ENCODE data around the gene KBTBD4. TPM values are rescaled to one million over a fixed set of nuclear protein-coding genes. Genes with fewer than 3 reads are reported as not detected.

KBTBD4 gene
- polyA plus RNA-seq, 1 donor from 2014 or later, result 79.5 TPM

DNA sequence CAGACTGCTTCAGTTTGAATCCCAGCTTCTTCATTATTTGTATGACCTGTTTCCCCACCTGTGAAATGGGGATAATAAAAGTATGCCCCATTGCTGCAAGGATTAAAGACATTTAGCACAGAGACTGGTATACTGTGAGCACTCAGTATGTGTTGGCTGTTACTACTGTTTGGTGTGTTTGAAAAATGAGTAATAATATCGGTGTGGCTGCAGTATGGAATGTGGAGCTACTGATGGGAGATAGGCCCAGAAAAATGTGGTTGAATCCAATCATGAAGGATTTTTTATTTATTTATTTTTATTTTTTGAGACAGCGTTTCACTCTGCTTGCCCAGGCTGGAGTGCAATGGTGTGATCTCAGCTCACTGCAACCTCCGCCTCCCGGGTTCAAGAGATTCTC lies 24.5 kb upstream of the KBTBD4 start:
- no peaks in the 10 kb centered on the region for H4K20me1 ChIP-seq (ENCODE audit: insufficient read depth)
- H3K9ac ChIP-seq (ENCODE audit: low read length), result no peak overlapping the region
- no peaks in the 10 kb centered on the region for H3K79me2 ChIP-seq (replicated peaks; ENCODE audit: insufficient read depth, low read length)
- no peaks in the 10 kb centered on the region for H3K27me3 ChIP-seq (ENCODE audit: insufficient read depth, low read depth, low read length)
- H3K9me3 ChIP-seq (ENCODE audit: low read length), result no peaks in the 10 kb centered on the region
- H2AFZ ChIP-seq (ENCODE audit: low read depth, low read length), result no peak overlapping the region
- H3K36me3 ChIP-seq (ENCODE audit: insufficient read depth, low read length), result no peaks in the 10 kb centered on the region
- H3K9me2 ChIP-seq (ENCODE audit: insufficient read depth, low read length), result no peaks in the 10 kb centered on the region
- no peak overlapping the region for H3K4me2 ChIP-seq (ENCODE audit: low read length)
- H3K4me3 ChIP-seq (ENCODE audit: low read length), result no peak overlapping the region
- no peak overlapping the region for H3K27ac ChIP-seq (ENCODE audit: low read length)
- TF ChIP-seq EZH2 (IDR thresholded peaks at IDR 0.05; ENCODE audit: borderline replicate concordance, insufficient read depth, low read length, poor library complexity, severe bottlenecking), result no peak
- no peak for TF ChIP-seq POLR2AphosphoS5 (IDR thresholded peaks at IDR 0.05)
- TF ChIP-seq SMC3 (conservative IDR thresholded peaks at IDR 0.05; ENCODE audit: poor library complexity), result no peak
- TF ChIP-seq, protein P1, sequence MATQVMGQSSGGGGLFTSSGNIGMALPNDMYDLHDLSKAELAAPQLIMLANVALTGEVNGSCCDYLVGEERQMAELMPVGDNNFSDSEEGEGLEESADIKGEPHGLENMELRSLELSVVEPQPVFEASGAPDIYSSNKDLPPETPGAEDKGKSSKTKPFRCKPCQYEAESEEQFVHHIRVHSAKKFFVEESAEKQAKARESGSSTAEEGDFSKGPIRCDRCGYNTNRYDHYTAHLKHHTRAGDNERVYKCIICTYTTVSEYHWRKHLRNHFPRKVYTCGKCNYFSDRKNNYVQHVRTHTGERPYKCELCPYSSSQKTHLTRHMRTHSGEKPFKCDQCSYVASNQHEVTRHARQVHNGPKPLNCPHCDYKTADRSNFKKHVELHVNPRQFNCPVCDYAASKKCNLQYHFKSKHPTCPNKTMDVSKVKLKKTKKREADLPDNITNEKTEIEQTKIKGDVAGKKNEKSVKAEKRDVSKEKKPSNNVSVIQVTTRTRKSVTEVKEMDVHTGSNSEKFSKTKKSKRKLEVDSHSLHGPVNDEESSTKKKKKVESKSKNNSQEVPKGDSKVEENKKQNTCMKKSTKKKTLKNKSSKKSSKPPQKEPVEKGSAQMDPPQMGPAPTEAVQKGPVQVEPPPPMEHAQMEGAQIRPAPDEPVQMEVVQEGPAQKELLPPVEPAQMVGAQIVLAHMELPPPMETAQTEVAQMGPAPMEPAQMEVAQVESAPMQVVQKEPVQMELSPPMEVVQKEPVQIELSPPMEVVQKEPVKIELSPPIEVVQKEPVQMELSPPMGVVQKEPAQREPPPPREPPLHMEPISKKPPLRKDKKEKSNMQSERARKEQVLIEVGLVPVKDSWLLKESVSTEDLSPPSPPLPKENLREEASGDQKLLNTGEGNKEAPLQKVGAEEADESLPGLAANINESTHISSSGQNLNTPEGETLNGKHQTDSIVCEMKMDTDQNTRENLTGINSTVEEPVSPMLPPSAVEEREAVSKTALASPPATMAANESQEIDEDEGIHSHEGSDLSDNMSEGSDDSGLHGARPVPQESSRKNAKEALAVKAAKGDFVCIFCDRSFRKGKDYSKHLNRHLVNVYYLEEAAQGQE (IDR thresholded peaks at IDR 0.05; ENCODE audit: borderline replicate concordance), result no peak
- no peak for TF ChIP-seq CTCF (IDR thresholded peaks at IDR 0.05; ENCODE audit: poor library complexity, severe bottlenecking)
- no peak for TF ChIP-seq TAF1 (IDR thresholded peaks at IDR 0.05; ENCODE audit: low read depth)
- no peak for TF ChIP-seq RAD21 (conservative IDR thresholded peaks at IDR 0.05)
- TF ChIP-seq MXI1 (conservative IDR thresholded peaks at IDR 0.05; ENCODE audit: poor library complexity, severe bottlenecking), result no peak
- TF ChIP-seq EP300 (conservative IDR thresholded peaks at IDR 0.05; ENCODE audit: poor library complexity, severe bottlenecking), result no peak
- no peaks in the 10 kb centered on the region for H3F3A ChIP-seq (ENCODE audit: insufficient read depth, low read length, poor library complexity, severe bottlenecking)

DNA sequence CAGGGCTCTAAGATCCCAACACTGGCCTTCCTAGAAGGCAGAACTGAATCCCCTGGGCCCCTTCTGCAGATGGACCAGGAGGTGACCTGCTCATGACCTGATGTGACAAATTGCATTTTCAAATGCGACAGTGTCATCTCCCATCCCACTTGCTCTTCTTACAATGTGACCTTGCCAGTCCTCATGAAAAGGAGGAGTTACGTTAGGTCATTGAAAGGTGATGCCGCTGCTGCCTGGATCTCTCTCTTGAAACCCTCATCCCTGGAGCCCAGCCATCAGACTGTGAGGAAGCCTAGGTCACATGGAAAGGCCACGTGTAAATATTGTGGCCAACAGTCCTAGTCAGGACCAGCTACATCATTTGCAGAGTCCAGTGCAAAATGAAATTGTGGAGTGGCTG lies 21.1 kb upstream of the KBTBD4 start:
- Histone ChIP-seq H3K9me3 (ENCODE audit: low read length) (no peaks in the 10 kb centered on the region), H3K9ac (ENCODE audit: low read length) (no peak overlapping the region), H3F3A (ENCODE audit: insufficient read depth, low read length, poor library complexity, severe bottlenecking) (no peaks in the 10 kb centered on the region), H3K79me2 (replicated peaks; ENCODE audit: insufficient read depth, low read length) (no peaks in the 10 kb centered on the region), H3K27me3 (ENCODE audit: insufficient read depth, low read depth, low read length) (no peaks in the 10 kb centered on the region), H4K20me1 (ENCODE audit: insufficient read depth) (no peaks in the 10 kb centered on the region), H3K9me2 (ENCODE audit: insufficient read depth, low read length) (no peaks in the 10 kb centered on the region), H3K4me3 (ENCODE audit: low read length) (no peak overlapping the region), H3K4me2 (ENCODE audit: low read length) (no peak overlapping the region), H2AFZ (ENCODE audit: low read depth, low read length) (no peak overlapping the region), H3K27ac (ENCODE audit: low read length) (no peak overlapping the region), H3K36me3 (ENCODE audit: insufficient read depth, low read length) (no peaks in the 10 kb centered on the region)
- no peak for TF ChIP-seq POLR2AphosphoS5 (IDR thresholded peaks at IDR 0.05)
- TF ChIP-seq CTCF (IDR thresholded peaks at IDR 0.05; ENCODE audit: poor library complexity, severe bottlenecking), result no peak
- TF ChIP-seq, protein P1 (IDR thresholded peaks at IDR 0.05; ENCODE audit: borderline replicate concordance), result no peak
- no peak for TF ChIP-seq TAF1 (IDR thresholded peaks at IDR 0.05; ENCODE audit: low read depth)
- TF ChIP-seq SMC3 (conservative IDR thresholded peaks at IDR 0.05; ENCODE audit: poor library complexity), result no peak
- TF ChIP-seq RAD21 (conservative IDR thresholded peaks at IDR 0.05), result no peak
- no peak for TF ChIP-seq EZH2 (IDR thresholded peaks at IDR 0.05; ENCODE audit: borderline replicate concordance, insufficient read depth, low read length, poor library complexity, severe bottlenecking)
- TF ChIP-seq MXI1 (conservative IDR thresholded peaks at IDR 0.05; ENCODE audit: poor library complexity, severe bottlenecking), result no peak
- no peak for TF ChIP-seq EP300 (conservative IDR thresholded peaks at IDR 0.05; ENCODE audit: poor library complexity, severe bottlenecking)
